Neuronal stem cell (in vitro differentiated cells): ENCODE results near the gene SELENOM.

ENCODE experiments used
- DNase-seq: peaks from one replicate; pipeline ENCODE4 v3.0.0-alpha.2; 2013; ENCODE audit warnings: low spot score
- H2AFZ ChIP-seq: one replicate; pipeline ENCODE4 v1.6.1; 2013; ENCODE audit warnings: mild to moderate bottlenecking, low read length, inconsistent platforms
- H2AK5ac ChIP-seq: 2 replicates; pipeline ENCODE4 v1.6.1; 2013; ENCODE audit warnings: low read depth, mild to moderate bottlenecking, inconsistent platforms, low read length, moderate library complexity, mixed read lengths
- H2BK120ac ChIP-seq: 2 replicates; pipeline ENCODE4 v1.6.1; 2013; ENCODE audit warnings: low read depth, mild to moderate bottlenecking, inconsistent platforms, low read length, moderate library complexity, mixed read lengths
- H2BK12ac ChIP-seq: one replicate; pipeline ENCODE4 v1.6.1; 2013; ENCODE audit warnings: low read length, inconsistent platforms
- H2BK15ac ChIP-seq: 2 replicates; pipeline ENCODE4 v1.6.1; 2013; ENCODE audit warnings: mild to moderate bottlenecking, low read length, inconsistent platforms, mixed read lengths
- H2BK5ac ChIP-seq: one replicate; pipeline ENCODE4 v1.6.1; 2013; ENCODE audit warnings: inconsistent platforms, mild to moderate bottlenecking, low read length, moderate library complexity
- H3K14ac ChIP-seq: one replicate; pipeline ENCODE4 v1.6.1; 2013; ENCODE audit warnings: low read length, inconsistent platforms
- H3K18ac ChIP-seq: 2 replicates; pipeline ENCODE4 v1.6.1; 2013; ENCODE audit warnings: low read length, inconsistent platforms
- H3K23ac ChIP-seq: 2 replicates; pipeline ENCODE4 v1.6.1; 2013; ENCODE audit warnings: low read depth, mild to moderate bottlenecking, mixed read lengths, low read length, inconsistent platforms; ENCODE audit not compliant: poor library complexity
- H3K27ac ChIP-seq: replicated peaks from 3 replicates; pipeline ENCODE4 v1.5.1; 2013; ENCODE audit warnings: low read length, inconsistent platforms
- H3K27me3 ChIP-seq, 3 experiments: 2 replicates each; pipeline ENCODE4 v1.6.1; 2013; ENCODE audit warnings: low read length in 3 of 3, mild to moderate bottlenecking in 2 of 3, inconsistent platforms in 1 of 3, low read depth in 1 of 3, mixed read lengths in 1 of 3, moderate library complexity in 1 of 3; ENCODE audit not compliant: control insufficient read depth in 3 of 3, insufficient read depth in 3 of 3
- H3K36me3 ChIP-seq, 2 donors: replicated peaks in 1 of 2; 2 replicates each; pipeline ENCODE4 v1.6.1; 2013; ENCODE audit warnings: low read length in 2 of 2; ENCODE audit not compliant: control insufficient read depth in 2 of 2, insufficient read depth in 2 of 2
- H3K4ac ChIP-seq: 2 replicates; pipeline ENCODE4 v1.6.1; 2013; ENCODE audit warnings: inconsistent platforms, mild to moderate bottlenecking, low read length, moderate library complexity
- H3K4me1 ChIP-seq, 2 donors: 1 replicate in 1 of 2; 2 replicates in 1 of 2; pipeline ENCODE4 v1.6.1; 2013; ENCODE audit warnings: low read length in 2 of 2, low read depth in 1 of 2; ENCODE audit not compliant: control insufficient read depth in 2 of 2, insufficient read depth in 1 of 2
- H3K4me2 ChIP-seq: one replicate; pipeline ENCODE4 v1.6.1; 2013; ENCODE audit warnings: mild to moderate bottlenecking, low read length, inconsistent platforms; ENCODE audit not compliant: insufficient read depth, poor library complexity, severe bottlenecking
- H3K4me3 ChIP-seq, 2 donors: 2 replicates each; pipeline ENCODE4 v1.5.1; 2013; ENCODE audit warnings: low read length in 2 of 2, mild to moderate bottlenecking in 2 of 2, inconsistent platforms in 1 of 2, moderate library complexity in 1 of 2
- H3K79me1 ChIP-seq: one replicate; pipeline ENCODE4 v1.6.1; 2013; ENCODE audit warnings: low read depth, mild to moderate bottlenecking, inconsistent platforms, low read length, moderate library complexity
- H3K9ac ChIP-seq: one replicate; pipeline ENCODE4 v1.6.1; 2013; ENCODE audit warnings: mild to moderate bottlenecking, low read depth, low read length, inconsistent platforms; ENCODE audit not compliant: poor library complexity
- H3K9me3 ChIP-seq, 2 donors: replicated peaks in 1 of 2; 2 replicates each; pipeline versions ENCODE3 to v1.6.1; 2013; ENCODE audit warnings: low read length in 2 of 2, mild to moderate bottlenecking in 2 of 2, inconsistent platforms in 1 of 2, low read depth in 1 of 2, mixed read lengths in 1 of 2, moderate library complexity in 1 of 2; ENCODE audit not compliant: control insufficient read depth in 2 of 2, insufficient read depth in 1 of 2
- H4K8ac ChIP-seq: one replicate; pipeline ENCODE4 v1.6.1; 2013; ENCODE audit warnings: low read depth, mild to moderate bottlenecking, inconsistent platforms, low read length, moderate library complexity
- H4K91ac ChIP-seq: one replicate; pipeline ENCODE4 v1.6.1; 2013; ENCODE audit warnings: low read length, low read depth, mild to moderate bottlenecking, inconsistent platforms; ENCODE audit not compliant: poor library complexity
- WGBS, 2 donors: extraction: QIAGEN DNeasy Blood & Tissue Kit; methylation state at CpG; one replicate each; pipeline ENCODE4 v1.1.7; 2013; ENCODE audit warnings: missing lambda C conversion rate in 2 of 2, mixed read lengths in 1 of 2; ENCODE audit not compliant: insufficient read length in 2 of 2, insufficient replicate concordance in 1 of 2; ENCODE audit errors: extremely low coverage in 2 of 2; 5-methylcytosine and 5-hydroxymethylcytosine counted together

SELENOM gene

DNA sequence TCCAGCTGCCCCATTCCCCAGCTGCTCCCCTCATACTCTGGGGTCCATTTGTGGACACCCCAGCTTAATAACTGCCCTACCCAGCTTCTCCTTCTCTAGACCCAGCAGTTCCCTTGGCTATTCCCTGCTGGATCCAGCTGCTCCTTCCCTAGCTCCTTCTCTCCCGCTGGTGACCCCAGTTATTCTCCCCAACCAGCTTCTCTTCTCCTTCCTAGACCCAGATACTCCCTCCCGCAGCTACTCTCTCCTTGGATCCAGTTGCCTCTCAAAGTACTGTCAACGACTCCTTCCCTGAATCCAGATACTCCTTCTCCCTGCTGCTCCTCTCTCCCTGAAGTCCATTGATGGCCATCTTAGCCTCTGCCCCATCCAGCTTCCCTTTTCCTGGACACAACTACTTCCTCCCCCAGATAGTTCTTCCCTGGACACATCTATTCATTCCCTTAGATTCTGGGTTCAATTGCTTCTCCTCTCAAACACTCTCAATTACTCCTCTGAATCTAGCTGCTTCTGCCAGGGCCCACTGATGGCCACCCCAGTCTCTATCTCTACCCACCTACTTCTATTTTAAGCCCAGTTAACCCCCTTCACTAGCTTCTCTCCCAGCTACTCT is 11.6 kb downstream of the SELENOM start:
- Histone ChIP-seq H4K8ac (no peak overlapping the region), H2BK120ac (no peak overlapping the region), H3K4me1 (peaks cover 0 to 9% of the 10 kb centered on the region in 2 donors), H3K4me3 (no peak overlapping the region), H2AFZ (no peak overlapping the region), H3K9me3 (no peaks in the 10 kb centered on the region), H3K4me2 (no peak overlapping the region), H3K36me3 (peaks cover 27 to 59% of the 10 kb centered on the region in 2 donors), H3K27ac (no peak overlapping the region), H3K27me3 (no peaks in the 10 kb centered on the region), H4K91ac (no peak overlapping the region), H2BK5ac (no peak overlapping the region), H3K4ac (no peak overlapping the region), H3K23ac (no peak overlapping the region), H2BK12ac (no peak overlapping the region), H3K14ac (no peak overlapping the region), H2AK5ac (no peak overlapping the region), H3K79me1 (no peaks in the 10 kb centered on the region), H3K9ac (no peak overlapping the region), H2BK15ac (peak overlapping the region; percentile 40), H3K18ac (no peak overlapping the region)
- no CpG with 5 or more reads among the region's 3 CpGs for WGBS, 2 donors
- no peak for DNase-seq

DNA sequence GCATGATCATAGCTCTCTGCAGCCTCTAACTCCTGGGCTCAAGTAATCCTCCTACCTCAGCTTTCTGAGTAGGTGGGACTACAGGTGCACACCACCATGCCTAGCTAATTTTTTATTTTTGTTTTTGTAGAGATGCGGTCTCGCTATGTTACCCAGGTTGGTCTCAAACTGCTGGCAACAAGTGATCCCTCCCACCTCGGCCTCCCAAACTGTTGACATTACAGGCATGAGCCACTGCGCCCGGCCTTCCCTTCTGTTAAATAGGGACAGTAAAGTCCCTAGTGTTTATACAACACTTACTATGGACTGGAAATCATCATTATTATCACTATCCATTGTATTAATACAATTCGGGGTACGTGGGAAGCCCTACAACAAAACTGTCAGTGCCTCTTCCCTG is 12.6 kb downstream of the SELENOM start:
- no peaks in the 10 kb centered on the region for H3K79me1 ChIP-seq
- no peak overlapping the region for H2AK5ac ChIP-seq
- no peak overlapping the region for H3K9ac ChIP-seq
- no peaks in the 10 kb centered on the region for H3K27me3 ChIP-seq
- no peak overlapping the region for H2BK5ac ChIP-seq
- H4K91ac ChIP-seq: no peak overlapping the region
- H3K18ac ChIP-seq: no peak overlapping the region
- no peak overlapping the region for H3K4me3 ChIP-seq
- H3K4me2 ChIP-seq: no peak overlapping the region
- no peak overlapping the region for H3K14ac ChIP-seq
- no peak overlapping the region for H3K23ac ChIP-seq
- no peak overlapping the region for H2AFZ ChIP-seq
- H3K27ac ChIP-seq: no peak overlapping the region
- peaks cover 30 to 62% of the 10 kb centered on the region in 2 donors for H3K36me3 ChIP-seq
- H3K4ac ChIP-seq: no peak overlapping the region
- H2BK120ac ChIP-seq: no peak overlapping the region
- no peak overlapping the region for H4K8ac ChIP-seq
- H3K4me1 ChIP-seq: peaks cover 0 to 9% of the 10 kb centered on the region in 2 donors
- no peak overlapping the region for H2BK15ac ChIP-seq
- no peak overlapping the region for H2BK12ac ChIP-seq
- WGBS, 2 donors: no CpG with 5 or more reads among the region's 7 CpGs
- H3K9me3 ChIP-seq: no peaks in the 10 kb centered on the region
- DNase-seq: no peak

DNA sequence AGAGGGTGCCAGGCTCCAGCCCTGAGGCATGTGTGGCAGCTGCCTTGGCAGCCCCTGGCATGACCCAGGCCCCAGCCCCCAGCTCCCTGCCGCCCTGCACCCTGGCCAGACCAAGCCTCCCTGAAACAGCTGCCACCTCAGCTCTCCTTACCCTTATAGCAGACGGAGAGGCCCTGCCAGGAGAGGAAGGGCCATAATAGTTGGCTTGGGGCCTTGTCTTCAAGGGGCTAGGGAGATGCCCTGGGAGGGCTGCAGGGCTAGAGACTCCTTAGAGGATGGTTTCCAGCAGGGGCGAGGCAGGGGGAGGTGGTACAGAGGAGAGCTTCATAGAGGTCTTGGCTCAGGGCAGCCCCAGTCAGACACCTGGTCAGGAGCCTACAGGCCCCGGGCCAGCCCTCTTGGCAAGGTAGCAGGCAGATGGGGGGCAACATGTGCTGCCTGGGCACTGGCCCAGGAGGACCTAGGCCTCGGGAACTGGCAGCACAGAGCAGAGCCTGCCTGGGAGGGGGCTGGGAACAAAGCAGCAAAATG is 13.3 kb downstream of the SELENOM start:
- Histone ChIP-seq H3K27me3 (no peaks in the 10 kb centered on the region), H2BK15ac (no peak overlapping the region), H3K18ac (no peak overlapping the region), H3K4me2 (no peak overlapping the region), H3K36me3 (peaks cover 28 to 61% of the 10 kb centered on the region in 2 donors), H3K23ac (no peak overlapping the region), H2BK12ac (no peak overlapping the region), H2BK120ac (no peak overlapping the region), H3K4ac (no peak overlapping the region), H4K8ac (peak overlapping the region; percentile 25), H2AK5ac (no peak overlapping the region), H2AFZ (no peak overlapping the region), H3K9ac (no peak overlapping the region), H3K14ac (no peak overlapping the region), H3K27ac (no peak overlapping the region), H3K79me1 (no peaks in the 10 kb centered on the region), H4K91ac (no peak overlapping the region), H3K4me3 (no peak overlapping the region), H3K9me3 (no peaks in the 10 kb centered on the region), H2BK5ac (peak overlapping the region; percentile 41), H3K4me1 (peaks cover 0 to 8% of the 10 kb centered on the region in 2 donors)
- no CpG with 5 or more reads among the region's 5 CpGs for WGBS, 2 donors
- no peak for DNase-seq

DNA sequence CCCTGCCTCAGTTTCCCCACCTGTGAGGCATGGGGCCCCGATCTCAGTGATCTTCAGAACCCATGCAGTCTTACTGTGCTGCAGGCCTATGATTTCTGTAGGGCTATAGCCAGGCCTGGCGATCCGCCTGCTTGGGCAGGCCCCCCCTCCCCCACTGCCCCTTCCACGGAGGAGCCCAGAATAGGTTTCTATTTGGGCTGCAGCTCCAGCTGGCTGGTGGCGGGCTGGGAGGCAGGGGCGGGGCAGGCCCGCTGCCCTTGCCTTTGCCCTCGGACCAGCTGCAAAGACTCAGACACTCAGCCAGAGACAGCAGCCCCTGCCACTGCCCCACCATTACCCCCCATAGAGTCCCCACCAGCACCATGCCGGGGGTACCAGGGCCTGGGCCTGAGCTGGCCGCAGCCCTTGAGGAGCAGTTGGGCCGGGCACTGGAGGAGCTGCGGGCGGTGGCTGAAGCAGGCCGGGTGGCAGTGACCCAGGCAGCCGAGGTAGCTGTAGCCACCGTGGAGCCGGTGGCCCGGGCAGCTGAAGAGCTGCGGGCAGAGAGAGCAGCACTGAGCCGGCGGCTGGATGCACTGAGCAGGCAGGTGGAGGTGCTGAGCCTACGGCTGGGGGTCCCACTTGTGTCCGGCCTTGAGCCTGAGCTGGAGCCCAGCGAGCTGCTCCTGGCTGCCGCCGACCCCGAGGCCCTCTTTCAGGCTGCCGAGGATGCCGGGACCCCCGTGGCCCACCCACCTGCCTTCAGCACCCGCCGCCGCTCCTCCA is 14.1 kb downstream of the SELENOM start:
- Histone ChIP-seq H3K14ac (no peak overlapping the region), H4K8ac (no peak overlapping the region), H3K27ac (no peak overlapping the region)

More for the DNA sequence above, 14.1 kb downstream of the SELENOM start:
- Histone ChIP-seq H3K4me3 (no peak overlapping the region), H3K18ac (no peak overlapping the region), H3K4me2 (no peak overlapping the region), H2BK120ac (no peak overlapping the region), H3K4me1 (peaks cover 0 to 2% of the 10 kb centered on the region in 2 donors), H2BK5ac (peak overlapping the region; percentile 41), H2AK5ac (no peak overlapping the region), H2BK15ac (no peak overlapping the region), H3K9me3 (no peaks in the 10 kb centered on the region), H2BK12ac (no peak overlapping the region), H4K91ac (no peak overlapping the region), H3K4ac (no peak overlapping the region), H2AFZ (no peak overlapping the region), H3K9ac (no peak overlapping the region), H3K23ac (no peak overlapping the region), H3K27me3 (no peaks in the 10 kb centered on the region), H3K36me3 (peaks cover 31 to 65% of the 10 kb centered on the region in 2 donors), H3K79me1 (no peaks in the 10 kb centered on the region)
- WGBS, 2 donors: no CpG with 5 or more reads among the region's 33 CpGs
- DNase-seq: no peak
